Muscle of back (tissue), 11 donors: ENCODE data around the gene PXN. TPM values are rescaled to one million over a fixed set of nuclear protein-coding genes. Genes with fewer than 3 reads are reported as not detected.
"Not testable (repeated sequence)": the region's sequence is repeated elsewhere in the genome, so short reads cannot be mapped to it uniquely, and the experiment has no call there.

Experiments
- DNase-seq, 3 donors: peaks; one replicate each; pipeline versions ENCODE4 v3.0.0 to v3.0.0-alpha.2; 2013
- polyA plus RNA-seq, 10 donors: library from polyadenylated mRNA; unstranded; fragments of 120-200 nt; gene quantifications; one replicate each; pipeline ENCODE4 v1.2.1, GENCODE V29; 2013; ENCODE audit not compliant: insufficient read length in 10 of 10

Gene PXN
- polyA plus RNA-seq, 10 donors: 88.7 to 164 (median 134) TPM

- DNase-seq: peak in 1 of 3 donors; percentile 47
Measured at GRCh38 chr12:120264086-120264903, 1.2 kb downstream of the PXN start.

- peak in 1 of 3 donors; percentile 40 for DNase-seq
Measured at GRCh38 chr12:120263748-120264085, 1.8 kb downstream of the PXN start.

GRCh38 chr12:120262852-120263747, 2.4 kb downstream of the PXN start:
- peak in 2 of 3 donors; percentile 59 to 64 for DNase-seq

GRCh38 chr12:120261951-120262851, 3.3 kb downstream of the PXN start:
- DNase-seq: peak in 1 of 3 donors; percentile 74

GRCh38 chr12:120260607-120261006, 4.9 kb downstream of the PXN start:
- DNase-seq: no peak

GRCh38 chr12:120259418-120260202, 5.9 kb downstream of the PXN start:
- DNase-seq: no peak

- DNase-seq: no peak
Measured at GRCh38 chr12:120258323-120258896, 7.1 kb downstream of the PXN start.

- DNase-seq: peak; percentile 89 to 94 (median 94)
Measured at GRCh38 chr12:120257041-120257821, 8.3 kb downstream of the PXN start.

GRCh38 chr12:120254809-120255208, 10.7 kb downstream of the PXN start:
- DNase-seq: no peak

- not testable (repeated sequence) for DNase-seq
Measured at GRCh38 chr12:120253313-120253712, 12.2 kb downstream of the PXN start.

GRCh38 chr12:120252071-120252906, 13.2 kb downstream of the PXN start:
- DNase-seq: no peak

- DNase-seq: not testable (repeated sequence)
Measured at GRCh38 chr12:120251364-120252070, 14.0 kb downstream of the PXN start.

GRCh38 chr12:120249875-120250795, 15.4 kb downstream of the PXN start:
- peak in 1 of 3 donors; percentile 83 for DNase-seq

GRCh38 chr12:120249266-120249874, 16.2 kb downstream of the PXN start:
- DNase-seq: peak in 1 of 3 donors; percentile 4

GRCh38 chr12:120247621-120248030, 17.9 kb downstream of the PXN start:
- peak in 1 of 3 donors; percentile 58 for DNase-seq

- no peak for DNase-seq
Measured at GRCh38 chr12:120247183-120247582, 18.3 kb downstream of the PXN start.
